Measurements from ENCODE around the gene STXBP5. TPM values are rescaled to one million over a fixed set of nuclear protein-coding genes. Genes with fewer than 3 reads are reported as not detected.

Gene STXBP5
- total and polyA plus RNA-seq, 2 of the 4 experiments (the other 2 are of a cell fraction) = 13.2 to 46.4 TPM

DNA sequence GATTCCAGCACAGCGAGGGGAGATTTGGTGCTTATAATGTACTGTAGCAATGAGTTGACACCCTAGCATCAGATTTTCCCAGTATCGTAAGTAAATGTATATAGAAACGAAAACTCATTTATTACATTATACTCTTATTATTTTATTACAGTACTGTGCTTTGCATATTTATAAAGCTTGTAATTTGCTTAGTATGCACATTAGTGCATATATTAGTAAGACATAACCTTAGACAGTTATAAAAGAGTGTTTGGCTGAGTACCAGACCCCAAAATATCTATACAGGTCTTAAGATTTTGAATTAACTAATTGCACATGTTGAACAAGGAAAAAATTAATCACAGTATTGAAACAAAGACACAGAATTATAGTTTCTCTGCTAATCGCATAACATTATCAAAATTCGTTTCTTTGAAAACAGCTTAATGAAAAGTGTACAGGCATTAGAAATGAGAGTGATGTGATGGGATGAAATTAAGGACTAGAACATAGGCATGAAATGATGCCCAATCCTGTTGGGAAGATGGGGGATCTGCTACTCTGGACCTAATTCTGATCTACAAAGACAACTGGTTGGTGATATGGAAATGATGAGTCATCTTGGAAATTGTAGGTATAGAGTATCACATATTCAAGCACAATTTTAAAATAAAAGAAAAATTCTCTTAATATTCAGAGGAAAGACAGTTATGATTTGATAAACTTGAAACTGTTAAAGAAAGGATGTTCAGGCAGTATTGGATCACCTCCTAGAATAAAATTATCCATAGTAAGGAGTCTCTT is 42.8 kb downstream of the STXBP5 start:
- no TSS peak for BruUV-seq (replicated peaks)
- Histone ChIP-seq H4K5ac (ENCODE audit: low read depth, low read length) (no peak overlapping the region), H3K27me3 (ENCODE audit: control insufficient read depth, insufficient read depth, low read length) (no peaks in the 10 kb centered on the region), H3K23ac (ENCODE audit: low read depth, low read length) (no peak overlapping the region), H4K20me1 (ENCODE audit: insufficient read depth, low read length) (no peaks in the 10 kb centered on the region), H3K36me3 (ENCODE audit: control insufficient read depth, insufficient read depth, low read length) (peaks cover 21% of the 10 kb centered on the region), H2BK5ac (ENCODE audit: low read depth, low read length, poor library complexity, severe bottlenecking) (no peak overlapping the region), H2BK20ac (ENCODE audit: low read depth, low read length) (no peak overlapping the region), H3K79me1 (ENCODE audit: low read depth in 1 of 2, low read length in 2 of 2) (peaks cover 15 to 26% of the 10 kb centered on the region in 2 experiments; a peak in 3 of 4 replicates), H3K4me2 (ENCODE audit: low read depth, low read length) (no peak overlapping the region), H3K18ac (ENCODE audit: low read depth, low read length) (no peak overlapping the region), H3K56ac (ENCODE audit: extremely low read depth, insufficient read depth, low read length) (no peak overlapping the region), H2AK9ac (replicated peaks; ENCODE audit: low read depth, low read length, poor library complexity) (no peak overlapping the region), H3K4me1 (ENCODE audit: control insufficient read depth, insufficient read depth, low read length) (no peaks in the 10 kb centered on the region; the same call in 1 of the 2 replicates), H3K9me3 (ENCODE audit: control insufficient read depth, insufficient read depth, low read length) (peaks cover 3% of the 10 kb centered on the region; the same call in 1 of the 2 replicates), H3K27ac (ENCODE audit: insufficient read depth, low read length) (no peak overlapping the region), H3K4ac (ENCODE audit: low read depth, low read length) (no peak overlapping the region), H4K8ac (ENCODE audit: low read depth in 2 of 2, low read length in 2 of 2) (no peak overlapping the region), H2AK5ac (ENCODE audit: low read depth, low read length) (no peak overlapping the region), H2AFZ (replicated peaks; ENCODE audit: low read length, poor library complexity) (no peak overlapping the region), H2BK120ac (ENCODE audit: low read depth, low read length) (no peak overlapping the region), H2BK15ac (ENCODE audit: low read depth, low read length) (no peak overlapping the region), H3K14ac (replicated peaks; ENCODE audit: low read depth, low read length) (no peak overlapping the region), H4K91ac (ENCODE audit: insufficient read depth, low read depth, low read length) (no peak overlapping the region), H3K9me1 (ENCODE audit: insufficient read depth, low read length) (no peaks in the 10 kb centered on the region), H3K9ac (ENCODE audit: low read depth, low read length) (no peak overlapping the region), H3K4me3 (ENCODE audit: insufficient read depth, low read depth, low read length) (no peak overlapping the region)
- intact Hi-C loops (cut with micrococcal nuclease) = no loop called here
- ATAC-seq (ENCODE audit: low read depth) (no peak), DNase-seq (peak; percentile 7)
- no CpG with 5 or more reads among the region's 5 CpGs for WGBS, 2 experiments (ENCODE audit: extremely low coverage in 2 of 2, insufficient read length in 1 of 2)
- in situ Hi-C loops (cut with MboI; ENCODE audit: low sequenced_read_pairs) = no loop called here
- no peak for TF ChIP-seq BHLHE40 (IDR thresholded peaks at IDR 0.05; ENCODE audit: low read depth, low read length)
- no peak for TF ChIP-seq CHD1 (IDR thresholded peaks at IDR 0.05; ENCODE audit: low read depth, low read length)
- peak; percentile 33; the same call in 1 of the 2 replicates for TF ChIP-seq NFE2L2 (IDR thresholded peaks at IDR 0.05; ENCODE audit: low read depth, low read length)
- TF ChIP-seq MAFK (IDR thresholded peaks at IDR 0.05; ENCODE audit: low read depth, low read length) = peak; percentile 58
- TF ChIP-seq MAZ (IDR thresholded peaks at IDR 0.05; ENCODE audit: borderline replicate concordance, low read depth, low read length) = no peak
- CTCF ChIA-PET = interaction anchor here (0.8 kb wide), 1 partner anchor 24 kb away, joined by 5 read pairs; no protein-coding TSS in a partner anchor
- POLR2A ChIA-PET (ENCODE audit: unreplicated experiment) = no interaction called here
- dilution Hi-C loops (cut with HindIII; ENCODE audit: low sequenced_read_pairs, unreplicated experiment) = no loop called here

All from IMR-90 (cell line).